ENCODE data around the gene NUDT5.
"Not testable (repeated sequence)": the region's sequence is repeated elsewhere in the genome, so short reads cannot be mapped to it uniquely, and the experiment has no call there.

The NUDT5 gene

GRCh38 chr10:12205082-12205481, 9.4 kb upstream of the NUDT5 start:
- DNase-seq (ENCODE audit: low read depth) = no peak

- no peak for DNase-seq (ENCODE audit: low read depth)
Measured at GRCh38 chr10:12202226-12202625, 6.5 kb upstream of the NUDT5 start.

GRCh38 chr10:12201543-12201942, 5.9 kb upstream of the NUDT5 start:
- DNase-seq (ENCODE audit: low read depth) = no peak

GRCh38 chr10:12200850-12201249, 5.2 kb upstream of the NUDT5 start:
- DNase-seq (ENCODE audit: low read depth) = no peak

GRCh38 chr10:12198156-12198555, 2.5 kb upstream of the NUDT5 start:
- DNase-seq (ENCODE audit: low read depth) = no peak

GRCh38 chr10:12196531-12197211, 980 bp upstream of the NUDT5 start:
- DNase-seq (ENCODE audit: low read depth) = no peak

GRCh38 chr10:12195281-12195602, 449 bp downstream of the NUDT5 start:
- no peak for DNase-seq (ENCODE audit: low read depth)

- no peak for DNase-seq (ENCODE audit: low read depth)
Measured at GRCh38 chr10:12194752-12195271, 879 bp downstream of the NUDT5 start.

- no peak for DNase-seq (ENCODE audit: low read depth)
Measured at GRCh38 chr10:12193193-12193592, 2.5 kb downstream of the NUDT5 start.

GRCh38 chr10:12191715-12192114, 4.0 kb downstream of the NUDT5 start:
- DNase-seq (ENCODE audit: low read depth) = no peak

- no peak for DNase-seq (ENCODE audit: low read depth)
Measured at GRCh38 chr10:12189426-12189825, 6.3 kb downstream of the NUDT5 start.

GRCh38 chr10:12188656-12189055, 7.0 kb downstream of the NUDT5 start:
- DNase-seq (ENCODE audit: low read depth) = no peak

GRCh38 chr10:12187321-12187905, 8.3 kb downstream of the NUDT5 start:
- DNase-seq (ENCODE audit: low read depth) = no peak

GRCh38 chr10:12186323-12186722, 9.4 kb downstream of the NUDT5 start:
- DNase-seq (ENCODE audit: low read depth) = no peak

GRCh38 chr10:12184165-12184564, 11.5 kb downstream of the NUDT5 start:
- no peak for DNase-seq (ENCODE audit: low read depth)

GRCh38 chr10:12181065-12181775, 14.5 kb downstream of the NUDT5 start:
- DNase-seq (ENCODE audit: low read depth) = no peak

GRCh38 chr10:12180221-12180974, 15.3 kb downstream of the NUDT5 start:
- no peak for DNase-seq (ENCODE audit: low read depth)

GRCh38 chr10:12179606-12180170, 16.0 kb downstream of the NUDT5 start:
- no peak for DNase-seq (ENCODE audit: low read depth)

- DNase-seq (ENCODE audit: low read depth) = no peak
Measured at GRCh38 chr10:12177642-12178041, 18.0 kb downstream of the NUDT5 start.

- DNase-seq (ENCODE audit: low read depth) = not testable (repeated sequence)
Measured at GRCh38 chr10:12171512-12171911, 24.2 kb downstream of the NUDT5 start.

- DNase-seq (ENCODE audit: low read depth) = no peak
Measured at GRCh38 chr10:12165999-12166775, 29.5 kb downstream of the NUDT5 start.

Measured in stimulated activated CD8-positive, alpha-beta memory T cell treated with anti-CD3 and anti-CD28 coated beads, Interleukin-15, amount 100 ng/mL, for 1 hour (primary cell).